HG02759 (cell line): ENCODE results near the gene NTNG1.

ENCODE experiments used
- ATAC-seq: cut with Tn5 transposase; IDR thresholded peaks from one replicate; pipeline ENCODE4 v1.9.1; 2021; ENCODE audit warnings: mild to moderate bottlenecking, moderate library complexity; ENCODE audit not compliant: unreplicated experiment

NTNG1 gene

DNA sequence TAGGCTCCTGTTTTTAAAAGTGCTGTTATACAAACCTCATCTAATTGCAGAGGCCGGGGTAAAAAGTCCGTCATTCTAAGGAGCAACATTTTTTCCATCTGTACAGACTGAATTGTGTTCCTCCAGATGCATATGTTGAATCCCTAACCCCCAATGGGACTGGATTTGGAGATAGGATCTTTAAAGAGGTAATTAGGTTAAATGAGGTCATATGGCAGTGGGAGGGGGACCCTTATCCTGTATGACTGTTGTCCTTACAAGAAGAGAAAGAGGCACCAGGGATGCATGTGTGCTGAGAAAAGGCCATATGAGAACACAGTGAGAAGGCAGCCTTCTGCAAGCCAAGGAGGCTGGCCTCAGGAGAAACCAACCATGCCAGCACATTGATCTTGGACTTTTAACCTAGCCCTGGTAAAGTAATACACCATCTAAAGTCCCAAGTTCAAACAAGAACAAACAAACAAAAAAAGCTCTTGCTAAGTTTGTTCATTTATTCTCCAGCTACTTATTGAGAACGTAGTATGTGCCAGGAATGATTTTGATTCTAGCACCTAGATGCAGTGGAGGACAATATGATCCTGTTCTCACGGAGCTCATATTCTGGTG is 352.4 kb downstream of the NTNG1 start:
- no peak for ATAC-seq

DNA sequence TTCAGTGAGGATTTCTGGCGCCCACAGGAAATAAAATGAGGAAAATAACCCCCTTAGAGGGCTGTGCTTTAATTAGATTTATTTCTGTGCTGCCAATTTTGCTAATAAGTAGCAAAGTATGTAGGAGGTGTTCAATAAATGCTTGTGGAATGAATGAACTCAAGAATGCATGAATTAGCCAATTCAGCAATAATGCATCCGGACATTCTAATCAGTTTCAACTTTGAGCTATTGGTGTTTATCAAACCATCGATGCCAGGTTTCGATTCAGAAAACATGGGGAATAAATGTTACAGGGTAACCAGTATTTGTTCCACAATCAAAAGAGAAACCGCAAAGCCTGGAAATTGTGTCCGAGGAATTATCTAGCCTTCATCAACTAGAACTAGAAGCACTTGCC is 353.2 kb downstream of the NTNG1 start:
- no peak for ATAC-seq

DNA sequence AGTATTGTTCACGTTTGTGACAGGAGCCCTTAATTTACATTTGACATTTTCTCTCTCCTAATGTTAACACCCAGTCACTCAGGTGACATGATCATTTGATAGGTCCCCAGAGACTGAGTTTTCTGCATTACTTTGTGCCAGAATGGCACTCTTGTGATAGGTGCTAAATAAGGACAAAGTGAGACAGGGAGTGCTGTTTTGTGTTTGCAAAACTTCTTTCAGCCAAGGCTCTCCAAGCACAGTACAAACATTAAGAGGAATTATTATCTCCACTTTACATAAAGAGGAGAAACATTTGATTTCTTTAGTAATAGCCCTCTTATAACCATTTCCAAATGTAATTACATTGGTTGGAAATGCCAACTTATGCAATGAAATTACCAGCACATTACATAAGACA is 355.2 kb downstream of the NTNG1 start:
- ATAC-seq: no peak

DNA sequence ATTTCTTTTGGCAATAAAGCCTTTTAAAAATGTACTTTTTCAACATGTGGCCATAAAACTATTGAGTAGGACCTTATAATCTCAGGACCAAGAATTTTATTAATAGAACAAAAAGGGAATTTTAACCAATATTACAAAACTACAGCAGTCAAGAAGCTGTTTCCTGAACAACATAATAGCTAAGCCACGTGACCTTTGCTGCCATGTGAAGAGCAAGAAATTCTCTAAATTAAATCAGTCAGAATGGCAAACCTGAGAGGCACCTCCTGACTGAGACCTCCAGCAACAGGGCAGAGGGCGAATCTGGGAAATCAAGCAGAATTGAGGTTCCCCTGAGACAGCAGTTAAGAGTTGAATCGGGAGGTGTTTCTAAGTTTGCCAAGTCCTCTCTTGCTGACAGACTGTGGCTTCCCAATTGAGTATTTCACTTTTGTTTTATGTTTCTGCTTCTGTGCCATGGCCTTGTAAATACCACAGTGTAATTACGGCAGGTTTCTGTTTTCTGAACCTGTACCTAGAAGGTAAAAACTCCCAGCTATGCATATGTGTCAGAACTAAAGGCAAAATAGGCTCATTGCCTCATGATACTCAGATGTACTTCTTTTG is 358.4 kb downstream of the NTNG1 start:
- peak; percentile 95 for ATAC-seq

DNA sequence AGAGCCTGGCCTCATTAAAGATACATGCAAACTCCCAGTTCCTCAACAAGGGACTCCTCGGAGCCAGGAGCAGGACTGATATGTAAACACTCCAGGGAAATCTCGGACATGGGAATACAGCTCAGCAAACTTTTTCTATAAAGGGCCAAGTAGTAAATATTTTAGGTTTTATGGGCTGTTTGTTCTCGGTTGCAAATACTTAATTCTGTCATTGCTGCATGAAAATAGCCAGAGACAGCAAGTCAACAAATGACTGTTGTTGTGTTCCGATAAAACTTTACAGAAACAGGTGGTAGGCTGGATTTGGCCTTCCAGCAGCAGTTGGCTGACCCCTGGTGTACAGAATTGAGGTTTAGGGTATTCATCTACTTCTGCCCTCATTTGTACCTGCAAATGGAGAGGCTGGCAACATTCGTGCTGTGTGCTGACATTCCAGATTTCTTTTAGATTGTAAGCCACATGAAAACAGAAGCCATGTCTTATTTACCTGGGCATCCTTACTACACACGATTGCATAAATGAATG is 360.3 kb downstream of the NTNG1 start:
- no peak for ATAC-seq

DNA sequence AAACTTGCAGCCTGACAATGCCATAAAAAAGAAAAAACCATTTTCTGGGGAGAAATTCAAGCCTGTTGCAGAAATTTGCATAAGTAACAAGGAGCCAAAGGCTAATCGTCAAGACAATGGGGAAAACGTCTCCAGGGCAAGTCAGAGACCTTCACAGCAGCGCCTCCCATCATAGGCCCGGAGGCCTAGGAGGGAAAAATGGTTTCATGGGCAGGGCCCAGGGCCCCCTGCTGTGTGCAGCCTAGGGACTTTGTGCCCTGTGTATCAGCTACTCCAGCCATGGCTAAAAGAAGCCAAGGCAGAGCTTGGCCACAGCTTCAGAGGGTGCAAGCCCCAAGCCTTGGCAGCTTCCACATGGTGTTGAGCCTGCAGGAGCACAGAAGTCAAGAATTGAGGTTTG is 369.5 kb downstream of the NTNG1 start:
- no peak for ATAC-seq

DNA sequence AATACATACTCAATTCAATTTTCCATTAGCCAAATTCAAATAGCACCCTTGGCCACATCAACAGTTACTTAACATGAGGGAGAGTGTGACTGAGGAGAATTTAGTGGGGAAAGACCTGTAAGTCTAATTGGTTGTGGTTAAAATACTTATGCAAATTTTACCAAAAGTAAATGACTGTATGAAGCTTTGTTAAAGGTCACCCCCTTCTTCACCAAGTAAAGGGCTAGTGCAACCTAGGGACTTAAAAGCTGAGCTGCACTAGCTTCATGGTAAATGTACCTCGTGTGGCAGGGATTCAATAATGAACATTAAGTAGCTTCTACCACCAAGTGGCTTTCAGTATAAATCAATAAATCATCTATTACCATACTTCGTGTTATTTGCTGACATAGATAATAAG is 372.0 kb downstream of the NTNG1 start:
- no peak for ATAC-seq

DNA sequence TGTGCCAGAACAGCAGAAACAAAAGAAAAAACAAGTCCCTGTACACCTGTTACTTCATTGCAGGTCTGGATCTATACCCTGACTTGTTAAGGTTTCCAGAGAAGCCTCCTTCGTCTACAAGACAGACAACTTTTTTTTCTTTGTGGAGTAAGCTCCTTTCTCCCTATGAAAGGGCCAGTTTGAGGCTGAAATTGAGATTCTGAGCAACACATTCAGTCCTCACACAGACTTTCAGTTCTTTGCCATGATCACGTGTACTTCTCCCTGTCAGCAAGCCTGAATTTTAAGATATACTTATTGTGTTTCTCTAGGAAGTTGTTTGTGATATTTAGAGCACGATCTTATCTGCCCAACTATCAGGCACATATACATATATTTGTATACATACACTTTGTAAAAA is 374.0 kb downstream of the NTNG1 start:
- no peak for ATAC-seq

DNA sequence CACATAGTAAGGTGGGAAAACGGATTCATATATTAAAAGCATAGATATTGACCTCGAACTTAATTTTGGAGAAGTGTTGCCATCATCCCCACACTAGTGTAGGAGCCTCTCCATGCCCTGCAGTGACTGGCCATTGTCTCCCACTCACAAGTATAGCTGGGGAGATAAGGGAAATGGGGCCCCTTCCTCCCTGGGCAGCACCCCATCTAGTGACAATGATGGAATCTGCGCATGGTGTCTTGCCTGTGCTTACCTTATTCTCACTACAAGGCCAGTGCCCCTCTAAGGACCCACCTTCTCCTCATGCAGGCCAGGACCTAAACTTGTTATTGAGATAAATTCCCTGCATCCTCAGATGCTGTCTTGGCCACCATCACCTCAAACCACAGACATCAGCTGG is 374.9 kb downstream of the NTNG1 start:
- ATAC-seq: no peak

DNA sequence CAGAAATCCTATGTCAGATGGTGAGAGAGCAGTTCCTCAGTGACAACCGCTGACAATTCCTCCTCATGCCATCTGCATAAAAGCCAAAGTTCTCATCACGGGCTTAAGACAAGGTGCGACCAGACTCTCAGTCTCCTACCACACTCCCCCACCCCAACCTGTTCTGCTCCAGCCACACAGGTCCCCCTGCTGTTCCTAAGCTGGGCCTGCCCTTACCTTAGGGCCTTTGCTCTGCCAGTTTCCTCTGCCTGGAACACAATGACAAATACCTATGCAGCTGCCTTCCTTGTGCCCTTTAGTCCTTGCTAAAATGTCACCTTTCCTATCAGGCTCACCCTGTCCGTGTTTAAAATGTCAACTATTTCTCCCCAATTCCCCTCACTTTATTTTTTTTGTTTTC is 382.2 kb downstream of the NTNG1 start:
- ATAC-seq: no peak

DNA sequence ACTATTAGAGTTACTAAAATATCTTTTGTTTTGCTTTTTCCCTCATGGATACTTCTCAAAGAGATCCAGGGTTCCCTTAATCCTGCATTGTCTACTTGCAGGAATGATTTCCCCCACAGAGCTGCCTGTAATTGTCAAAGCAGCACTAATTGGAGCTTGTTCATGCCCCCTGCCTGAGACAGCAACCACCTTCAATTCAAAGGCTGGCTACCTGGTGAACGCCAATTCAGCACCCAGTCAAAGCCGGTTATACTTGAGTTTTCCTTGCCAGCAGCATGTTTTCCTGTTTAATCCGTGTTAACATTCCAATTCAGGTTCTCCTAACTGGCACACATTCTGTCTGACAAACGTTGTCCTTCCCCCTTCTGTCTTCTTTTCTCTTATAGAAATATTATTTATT is 382.9 kb downstream of the NTNG1 start:
- ATAC-seq: no peak

DNA sequence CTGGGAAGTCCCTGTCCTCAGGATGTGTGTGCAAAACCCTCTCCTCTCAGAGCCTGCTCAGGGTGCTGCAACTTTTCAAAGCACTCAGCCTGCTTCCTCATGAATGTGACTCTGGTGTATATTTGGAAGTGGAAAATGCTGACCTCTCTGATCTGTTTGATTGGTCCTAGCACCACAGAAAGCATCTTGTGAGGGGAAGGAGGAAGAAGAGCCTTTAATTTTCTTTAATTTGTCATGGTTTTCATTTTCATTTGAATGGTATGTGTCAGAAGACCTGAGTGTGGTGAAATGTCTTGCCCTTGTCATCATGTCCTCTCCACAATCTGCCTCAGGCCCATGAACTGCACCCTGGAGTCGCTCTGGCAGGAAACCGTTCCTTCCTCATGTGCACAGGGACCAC is 383.5 kb downstream of the NTNG1 start:
- ATAC-seq: no peak

DNA sequence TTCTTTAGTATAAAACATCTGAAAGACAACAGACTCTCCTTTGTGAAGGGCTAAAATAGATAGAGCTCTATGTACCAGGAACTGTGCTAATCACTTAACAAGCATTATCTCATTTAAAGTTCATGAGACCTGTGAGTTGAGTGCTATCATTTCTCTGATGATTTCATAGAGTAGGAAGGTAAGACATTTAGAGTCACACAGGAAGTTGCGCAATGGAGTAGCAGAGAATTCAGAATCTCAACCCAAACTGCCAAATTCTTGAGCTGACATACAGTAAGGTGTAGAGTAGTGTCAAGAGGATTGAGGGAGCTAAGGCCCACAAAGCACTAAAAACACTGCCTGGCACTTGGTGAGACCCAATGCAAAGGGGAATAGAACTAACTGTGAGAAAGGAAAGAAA is 384.3 kb downstream of the NTNG1 start:
- no peak for ATAC-seq

DNA sequence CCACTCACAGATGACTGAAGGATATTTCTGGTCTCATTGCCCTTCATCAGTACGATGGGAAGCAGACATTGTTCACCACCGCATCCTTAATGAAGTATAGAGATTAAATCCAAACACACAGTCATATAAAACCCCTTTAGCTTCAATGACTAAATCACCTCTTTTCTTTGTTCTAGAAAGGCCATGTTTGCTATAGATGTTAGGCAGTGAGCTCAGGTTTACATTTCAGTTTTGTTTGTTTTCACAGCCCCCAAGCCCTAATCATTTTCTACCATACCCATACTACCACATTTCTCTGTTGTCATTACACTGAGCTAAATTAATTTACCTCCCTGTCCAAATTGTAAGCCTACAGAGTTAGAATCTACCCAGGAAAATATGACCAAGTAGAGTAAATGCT is 385.1 kb downstream of the NTNG1 start:
- no peak for ATAC-seq

DNA sequence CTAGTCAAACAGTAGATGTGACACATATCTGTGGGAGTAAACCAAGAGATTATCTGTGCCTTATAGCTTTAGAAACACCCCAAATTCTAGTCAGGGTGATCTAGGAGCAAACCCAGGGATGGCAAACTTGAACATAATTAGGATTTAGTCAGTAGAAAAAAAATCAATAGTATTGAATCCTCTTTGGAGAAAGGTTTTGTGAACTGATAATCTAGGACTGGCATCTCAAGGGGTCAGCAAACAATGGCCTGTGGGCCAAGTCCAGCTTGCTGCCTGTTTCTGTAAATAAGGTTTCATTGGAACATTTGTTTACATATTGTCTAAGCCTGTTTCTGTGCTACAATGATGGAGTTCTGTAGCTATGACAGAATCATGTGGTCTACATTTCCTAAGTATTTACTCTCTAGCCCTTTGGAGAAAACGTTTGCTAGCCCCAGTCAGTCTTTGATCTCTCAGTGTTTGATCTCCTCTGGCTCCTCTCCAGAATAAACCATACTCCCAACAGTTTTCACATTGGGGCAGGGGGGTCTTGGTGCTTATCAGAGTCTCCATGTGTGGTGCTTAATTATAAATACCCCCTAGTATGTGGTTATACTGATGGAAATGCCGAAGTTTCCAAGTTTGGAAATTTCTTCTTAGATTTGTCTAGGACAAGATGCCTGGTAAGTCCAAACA is 385.8 kb downstream of the NTNG1 start:
- no peak for ATAC-seq

DNA sequence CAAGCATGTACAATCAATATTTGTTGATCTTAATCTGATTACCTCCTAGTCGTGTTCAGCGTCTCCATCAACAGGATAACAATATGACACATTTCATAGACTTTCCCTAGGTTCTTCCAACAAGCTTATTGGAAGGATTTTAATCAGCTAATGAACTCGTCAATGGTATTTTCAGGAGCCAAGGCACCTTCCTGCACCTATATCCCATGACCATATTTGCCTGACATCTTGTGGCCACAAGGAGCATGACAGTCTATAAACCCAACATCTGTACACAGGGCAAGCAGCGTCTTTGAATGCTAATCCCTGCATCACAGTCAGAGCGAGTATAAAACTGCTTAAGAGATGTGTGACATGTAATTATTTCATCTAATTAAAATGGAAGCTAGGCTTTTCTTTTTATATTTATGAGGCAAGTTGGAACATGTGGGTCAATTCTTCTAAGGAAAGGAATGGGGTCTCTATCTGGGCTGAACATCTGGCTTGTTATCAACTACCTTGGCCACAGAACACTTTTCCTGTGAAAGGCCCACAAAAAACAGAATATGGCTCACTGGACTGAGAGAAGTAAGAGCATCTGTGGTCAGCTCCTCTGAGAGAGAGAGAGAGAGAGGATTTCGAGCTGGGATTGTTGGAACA is 388.8 kb downstream of the NTNG1 start:
- peak; percentile 97 for ATAC-seq

DNA sequence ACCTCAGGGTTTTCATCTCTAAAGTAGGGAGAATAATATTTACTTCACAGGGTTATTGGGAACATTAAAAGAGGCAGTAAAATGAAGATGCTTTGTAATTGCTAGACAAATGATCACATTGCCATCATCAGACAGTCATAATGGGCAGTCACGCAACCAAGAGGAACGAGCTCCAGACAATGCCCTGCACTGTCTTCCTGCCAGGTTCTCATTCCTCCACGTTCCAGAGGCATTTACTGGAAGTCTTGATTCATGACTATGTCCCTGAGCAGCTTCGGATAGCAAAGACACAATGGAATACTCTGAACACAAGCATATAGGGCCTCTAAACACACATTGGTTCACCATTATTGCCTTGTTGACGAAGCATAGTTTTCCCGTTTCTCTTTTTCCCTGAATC is 389.7 kb downstream of the NTNG1 start:
- ATAC-seq: no peak

DNA sequence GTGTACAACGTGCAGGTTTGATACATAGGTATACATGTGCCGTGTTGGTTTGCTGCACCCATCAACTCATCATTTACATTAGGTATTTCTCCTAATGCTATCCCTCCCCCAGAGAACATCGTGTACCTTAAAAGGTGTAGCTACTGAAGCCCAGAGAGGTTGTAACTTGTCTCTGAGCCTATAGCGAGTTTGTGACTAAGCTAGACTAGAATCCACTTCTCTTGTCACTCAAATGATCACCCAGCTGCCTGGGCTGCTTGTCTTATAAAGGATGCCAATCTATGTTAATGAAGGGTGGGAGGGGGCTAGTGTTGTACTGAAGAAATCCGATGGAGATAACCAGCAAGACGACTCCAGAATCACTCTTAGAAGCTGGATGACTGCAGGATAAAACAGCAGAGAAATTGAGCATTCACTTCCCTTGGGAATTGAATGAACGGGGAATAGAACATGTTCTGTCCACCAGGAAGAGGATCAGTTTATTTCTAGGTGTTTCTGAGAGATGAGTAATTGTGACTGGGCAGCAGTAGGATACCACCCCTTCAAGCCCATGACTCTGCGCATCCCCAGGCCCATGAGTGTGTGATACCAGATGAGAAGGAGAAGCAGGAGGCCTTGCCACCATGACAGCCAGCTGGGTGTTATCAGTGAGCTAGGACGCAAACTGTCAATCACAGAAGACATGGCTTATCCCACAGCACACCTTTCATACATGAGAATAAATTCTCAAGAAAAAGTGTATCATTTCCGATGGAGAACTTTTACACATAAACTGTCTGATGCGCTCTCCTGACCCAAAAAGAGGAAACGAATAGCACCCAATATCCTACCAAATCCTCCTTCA is 390.4 kb downstream of the NTNG1 start:
- ATAC-seq: no peak

DNA sequence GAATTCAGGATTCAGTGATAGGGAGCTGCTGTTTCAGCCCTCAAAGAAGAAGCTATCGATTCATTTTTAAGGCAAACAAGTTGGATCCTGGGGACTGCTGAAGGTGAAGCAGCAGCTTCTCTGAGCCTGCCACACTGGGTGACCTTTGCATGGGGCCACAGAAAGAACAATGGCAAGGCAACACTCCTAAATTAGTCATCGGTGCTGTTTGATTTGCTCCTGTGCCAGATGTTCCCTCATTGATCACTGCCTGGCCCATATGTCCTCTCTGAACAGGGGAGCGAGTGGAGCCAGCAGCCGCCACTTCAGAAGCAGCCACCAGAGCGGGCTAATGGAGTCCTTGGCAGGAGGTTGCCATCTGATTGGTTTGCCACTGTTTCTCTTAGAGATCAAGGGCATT is 391.5 kb downstream of the NTNG1 start:
- ATAC-seq: no peak
